GM10266 (cell line): ENCODE results near the gene LRP1B.

Source experiments
- DNase-seq: peaks from one replicate; pipeline ENCODE4 v3.0.0; 2012; ENCODE audit errors: extremely low spot score
- CTCF ChIP-seq: IDR thresholded peaks from 2 replicates; pipeline ENCODE4 v1.5.1; 2012; ENCODE audit warnings: mild to moderate bottlenecking, low read depth; ENCODE audit not compliant: control insufficient read depth, insufficient read depth; ENCODE audit errors: missing control alignments

The LRP1B gene

GRCh38 chr2:141724426-141724825 is 406.4 kb downstream of the LRP1B start:
- TF ChIP-seq CTCF, result no peak
- no peak for DNase-seq

GRCh38 chr2:141723814-141724213 is 407.0 kb downstream of the LRP1B start:
- no peak for TF ChIP-seq CTCF
- no peak for DNase-seq

- TF ChIP-seq CTCF, result no peak
- DNase-seq, result no peak
Measured at GRCh38 chr2:141720476-141720875, 410.3 kb downstream of the LRP1B start.

- no peak for TF ChIP-seq CTCF
- no peak for DNase-seq
Measured at GRCh38 chr2:141714496-141714895, 416.3 kb downstream of the LRP1B start.

- no peak for DNase-seq
- TF ChIP-seq CTCF, result no peak
Measured at GRCh38 chr2:141711627-141712026, 419.2 kb downstream of the LRP1B start.

GRCh38 chr2:141710589-141711239 is 420.1 kb downstream of the LRP1B start:
- DNase-seq, result no peak
- TF ChIP-seq CTCF, result no peak

- no peak for TF ChIP-seq CTCF
- DNase-seq, result no peak
Measured at GRCh38 chr2:141709756-141710155, 421.1 kb downstream of the LRP1B start.
